GM18505 (cell line): ENCODE results near the gene BCL3.

Experiments used
- ATAC-seq: cut with Tn5 transposase; IDR thresholded peaks from one replicate; pipeline ENCODE4 v1.9.1; 2021; ENCODE audit not compliant: unreplicated experiment
- POLR2A ChIP-seq: IDR thresholded peaks from 4 replicates; pipeline ENCODE4 v1.6.1; 2011; ENCODE audit warnings: borderline replicate concordance; ENCODE audit not compliant: insufficient read depth, insufficient read length; ENCODE audit errors: extremely low read depth

BCL3 gene

GRCh38 chr19:44807652-44808462 is 59.3 kb downstream of the BCL3 start:
- ATAC-seq: no peak
- TF ChIP-seq POLR2A: no peak

GRCh38 chr19:44808463-44809371 is 60.2 kb downstream of the BCL3 start, which contains the start of gene BCAM:
Gene BCAM (plus strand): TSS chr19:44809103. CDS start chr19:44809125, 22 bp downstream.
- no peak for ATAC-seq

More at GRCh38 chr19:44808463-44809371, 60.2 kb downstream of the BCL3 start, which contains the start of gene BCAM:
- no peak for TF ChIP-seq POLR2A
